HT1080 (cell line): ENCODE results near the gene CAPN9. TPM values are rescaled to one million over a fixed set of nuclear protein-coding genes. Genes with fewer than 3 reads are reported as not detected.
A peak's percentile ranks its signal among the peaks of the same experiment; 100 is the strongest.

ENCODE experiments used
- DNase-seq: peaks from one replicate; pipeline ENCODE4 v3.0.0-alpha.2; 2015; ENCODE audit warnings: low read depth
- total RNA-seq: library from RNA; depleted of rRNA; stranded (reverse); fragments of >200 nt; shearing (Covaris generic); gene quantifications from 2 replicates; pipeline ENCODE4 v1.2.3, GENCODE V29; 2014

The CAPN9 gene
- total RNA-seq, 1 experiment from 2014 or later: not detected

DNA sequence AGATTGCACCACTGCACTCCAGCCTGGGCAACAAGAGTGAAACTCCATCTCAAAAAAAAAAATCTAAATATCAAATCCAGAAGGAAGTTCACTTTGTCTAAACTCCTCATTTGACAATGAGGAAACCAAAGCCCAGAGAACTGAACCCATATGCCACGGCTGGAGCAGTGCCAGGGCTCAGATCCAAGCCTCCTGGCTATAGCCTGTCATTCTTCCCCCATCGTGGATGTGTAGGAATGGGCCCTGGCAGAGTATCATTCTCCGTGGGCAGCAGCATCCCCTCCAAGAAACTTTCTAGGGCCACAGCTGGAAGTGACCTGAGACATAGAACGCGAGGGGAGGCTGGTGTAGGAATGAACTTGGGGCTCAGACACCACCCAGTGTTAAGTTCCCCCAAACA lies 47.2 kb downstream of the CAPN9 start:
- DNase-seq: no peak

DNA sequence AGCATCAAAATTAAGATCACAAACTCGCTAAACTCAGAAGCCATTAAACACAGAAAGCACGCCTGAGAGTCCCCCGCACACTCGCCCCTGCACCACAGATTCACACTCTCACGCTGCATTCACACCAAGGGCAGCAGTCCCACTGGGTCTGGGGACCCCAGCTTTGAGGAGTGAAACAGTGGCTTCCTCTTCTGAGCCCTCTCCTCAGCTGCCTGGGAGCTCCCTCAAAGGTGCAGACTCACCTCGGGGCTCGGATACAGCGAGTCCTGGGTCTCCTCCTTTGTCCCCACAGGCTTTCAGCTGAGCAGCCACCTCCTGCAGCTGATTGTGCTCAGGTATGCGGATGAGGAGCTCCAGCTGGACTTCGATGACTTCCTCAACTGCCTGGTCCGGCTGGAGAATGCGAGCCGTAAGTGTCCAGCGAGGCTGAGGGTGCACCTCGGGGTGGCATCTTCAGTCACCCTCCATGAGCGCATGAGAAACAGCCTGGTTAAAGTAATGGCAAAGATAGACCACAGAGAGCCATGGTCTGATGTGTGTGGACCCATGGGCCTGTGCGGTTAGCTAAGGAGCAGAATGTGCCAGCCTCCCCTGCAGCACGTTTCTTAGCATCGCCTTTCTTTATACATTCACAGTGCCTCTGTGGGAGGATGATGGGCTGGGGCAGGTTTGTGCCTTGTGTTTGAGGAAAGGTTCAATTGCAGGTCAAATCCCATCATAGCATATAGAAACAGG lies 47.9 kb downstream of the CAPN9 start:
- DNase-seq: no peak

DNA sequence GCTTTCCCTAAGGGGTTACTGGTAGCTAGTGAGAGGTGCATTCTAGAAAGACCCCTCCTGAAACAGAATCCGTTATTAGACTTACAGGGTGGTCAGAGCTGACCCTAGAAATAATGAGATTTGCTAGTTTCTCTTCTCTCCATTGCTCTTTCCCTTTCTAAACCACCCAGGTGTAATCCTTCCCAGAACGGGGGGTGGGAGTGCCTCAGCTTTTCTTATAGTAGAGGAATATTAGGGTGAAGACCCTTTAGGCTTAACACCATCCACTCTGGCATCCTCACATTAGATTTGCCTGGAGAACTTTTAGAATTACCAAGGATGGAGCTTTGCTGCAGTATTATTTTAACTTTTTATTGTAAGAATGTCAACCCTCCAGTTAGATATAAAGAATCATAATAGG lies 49.4 kb downstream of the CAPN9 start:
- DNase-seq: no peak

DNA sequence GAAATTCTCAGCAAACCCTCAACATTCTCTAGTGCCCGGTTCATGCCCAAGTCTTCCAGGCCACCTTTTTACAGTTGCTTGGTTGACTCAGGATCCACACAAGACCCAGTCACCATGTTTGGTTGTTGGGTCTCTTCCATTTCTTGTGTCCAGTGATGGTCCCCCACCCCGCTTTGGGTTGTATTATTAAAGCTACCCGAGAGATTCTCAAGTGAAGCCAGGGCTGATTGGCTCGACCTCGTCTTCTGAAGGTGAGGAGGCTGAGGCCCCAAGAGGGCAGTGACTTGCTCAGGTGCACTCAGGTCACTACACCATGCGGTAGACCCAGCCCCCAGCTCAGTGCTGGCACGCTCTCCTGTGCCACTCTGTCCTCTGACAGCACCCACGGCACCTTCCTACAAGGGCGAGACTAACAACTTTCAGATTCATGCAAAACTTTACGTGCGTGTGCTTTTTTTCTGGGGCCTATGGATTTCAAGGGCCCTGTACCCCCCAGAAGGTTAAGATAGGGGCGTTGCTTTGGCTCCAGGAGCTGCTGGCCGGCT lies 50.3 kb downstream of the CAPN9 start:
- DNase-seq: no peak

DNA sequence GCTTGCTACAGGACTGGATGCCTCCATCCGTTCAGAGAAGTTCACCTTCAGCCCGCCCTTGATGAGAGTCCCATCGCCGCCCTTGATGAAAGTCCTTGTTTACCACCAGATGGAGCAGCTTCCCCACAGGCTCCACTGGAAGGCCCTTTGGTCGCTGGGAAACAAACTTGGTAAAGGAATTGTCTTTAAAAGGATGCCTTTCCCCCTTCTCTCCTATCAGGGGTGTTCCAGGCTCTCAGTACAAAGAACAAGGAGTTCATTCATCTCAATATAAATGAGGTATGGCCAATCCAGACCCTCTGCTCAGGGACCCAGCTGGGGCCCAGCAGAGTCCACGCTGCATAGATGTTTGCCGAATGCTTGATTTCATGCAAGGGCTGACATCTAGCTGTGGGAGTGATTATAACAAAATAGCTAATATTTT lies 50.8 kb downstream of the CAPN9 start:
- peak; percentile 32 for DNase-seq

DNA sequence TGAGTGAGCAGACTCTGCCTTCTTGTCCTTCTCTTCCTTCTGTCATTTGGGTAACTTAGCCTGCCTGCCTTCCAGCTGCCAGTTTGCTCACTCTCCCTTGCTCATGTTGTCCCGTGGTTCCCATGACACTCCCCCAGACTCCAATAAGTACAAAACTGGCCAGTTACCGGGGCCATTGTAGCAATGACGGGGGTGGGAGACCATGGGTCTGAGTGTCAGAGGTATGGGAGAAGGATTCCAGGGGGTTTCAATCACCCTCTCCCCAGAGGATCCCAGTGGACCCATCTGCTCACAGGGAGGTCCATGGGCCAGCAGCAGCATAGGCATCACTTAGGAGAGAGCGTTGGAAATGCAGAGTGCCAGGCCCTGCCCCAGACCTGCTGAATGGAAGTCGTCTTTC lies 51.3 kb downstream of the CAPN9 start:
- no peak for DNase-seq

DNA sequence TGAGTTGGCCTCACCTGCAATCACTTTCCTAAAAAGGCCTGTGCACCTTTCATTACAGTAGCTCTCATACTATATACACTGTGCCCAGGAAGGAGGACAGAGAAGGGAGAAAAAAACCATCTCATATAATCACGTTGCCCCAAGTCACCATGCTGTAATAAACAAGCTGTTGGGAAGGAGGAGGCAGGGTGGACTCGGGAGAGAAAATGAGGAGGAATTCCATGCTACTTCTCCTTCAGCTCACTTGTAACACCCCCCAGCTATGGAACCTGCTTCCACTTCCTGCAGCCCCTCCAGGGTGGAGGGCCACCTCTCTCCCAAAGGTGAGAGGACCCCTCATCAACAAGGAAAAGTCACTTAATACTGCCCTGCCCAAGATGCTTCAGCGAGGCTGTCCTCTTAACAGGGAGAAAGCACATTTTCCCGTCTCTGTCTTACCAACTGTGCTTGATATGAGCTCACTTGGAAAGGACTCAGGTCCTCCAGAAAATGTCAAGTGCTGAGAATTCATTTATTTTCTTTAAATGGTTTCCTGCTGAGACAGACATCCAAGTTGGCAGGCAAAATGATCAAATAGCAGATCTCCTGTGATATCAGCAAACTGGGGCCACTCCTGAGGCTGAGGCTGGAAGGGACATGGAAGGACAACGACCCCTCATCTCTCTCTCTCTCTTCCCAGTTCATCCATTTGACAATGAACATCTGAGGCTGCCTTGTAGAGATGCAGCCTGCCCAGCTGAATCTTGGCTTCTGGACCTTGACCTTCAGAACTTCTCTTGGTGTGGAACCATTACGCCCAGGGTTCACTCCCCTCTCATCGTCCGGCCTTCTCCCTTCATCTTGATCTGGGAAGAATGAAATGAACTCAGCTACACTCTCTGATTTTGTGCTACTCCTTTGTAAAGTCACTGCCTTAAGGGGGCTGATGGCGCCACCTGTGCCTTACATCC lies 54.0 kb downstream of the CAPN9 start:
- no peak for DNase-seq

DNA sequence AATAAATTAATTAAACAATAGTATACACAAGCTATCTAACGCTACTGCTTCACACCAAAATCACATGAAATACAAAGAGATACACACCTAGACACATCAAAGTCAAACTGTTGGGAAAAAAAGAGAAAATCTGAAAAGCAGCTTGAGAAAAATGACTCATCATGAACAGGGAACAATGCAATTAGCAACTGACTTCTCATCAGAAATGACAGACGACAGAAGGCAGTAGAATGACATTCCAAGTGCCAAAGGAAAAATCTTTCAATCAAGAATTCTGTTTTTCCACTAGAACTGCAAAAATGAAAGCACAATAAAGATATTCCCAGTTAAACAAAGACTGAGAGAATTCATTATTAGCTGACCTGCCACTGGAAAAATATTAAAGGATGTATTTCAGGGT lies 57.2 kb downstream of the CAPN9 start:
- DNase-seq: no peak

DNA sequence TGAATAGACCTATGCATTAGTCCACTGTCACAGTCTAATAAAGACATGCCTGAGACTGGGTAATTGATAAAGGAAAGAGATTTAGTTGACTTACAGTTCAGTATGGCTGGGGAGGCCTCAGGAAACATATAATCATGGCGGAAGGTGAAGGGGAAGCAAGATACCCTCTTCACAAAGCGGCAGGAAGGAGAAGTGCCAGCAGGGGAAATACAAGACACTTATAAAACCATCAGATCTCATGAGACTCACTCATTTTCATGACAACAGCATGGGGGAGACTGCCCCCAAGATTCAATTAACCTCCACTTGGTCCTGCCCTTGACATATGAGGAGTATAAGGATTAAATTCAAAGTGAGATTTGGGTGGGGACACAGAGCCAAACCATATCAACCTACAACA lies 59.4 kb downstream of the CAPN9 start:
- no peak for DNase-seq

DNA sequence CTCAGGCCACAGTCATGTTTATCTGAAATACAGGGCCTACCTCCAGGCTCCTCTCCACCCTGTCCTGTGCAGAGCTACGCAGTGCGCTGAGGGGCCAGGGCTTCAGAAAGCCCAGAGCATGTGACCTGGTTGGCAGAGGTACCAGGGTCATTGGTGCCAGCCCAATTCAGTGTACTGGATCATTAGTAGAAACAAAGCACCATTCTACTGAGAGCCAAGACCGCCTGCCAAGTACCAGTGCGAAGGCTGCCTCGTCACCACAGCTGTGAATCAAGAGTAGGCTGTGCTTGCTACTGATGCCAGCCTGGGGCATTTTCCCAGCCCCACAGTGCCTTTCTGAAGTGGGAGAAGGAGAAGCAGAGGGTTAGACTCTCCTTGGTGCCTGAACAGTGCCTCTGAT lies 59.8 kb downstream of the CAPN9 start:
- no peak for DNase-seq

DNA sequence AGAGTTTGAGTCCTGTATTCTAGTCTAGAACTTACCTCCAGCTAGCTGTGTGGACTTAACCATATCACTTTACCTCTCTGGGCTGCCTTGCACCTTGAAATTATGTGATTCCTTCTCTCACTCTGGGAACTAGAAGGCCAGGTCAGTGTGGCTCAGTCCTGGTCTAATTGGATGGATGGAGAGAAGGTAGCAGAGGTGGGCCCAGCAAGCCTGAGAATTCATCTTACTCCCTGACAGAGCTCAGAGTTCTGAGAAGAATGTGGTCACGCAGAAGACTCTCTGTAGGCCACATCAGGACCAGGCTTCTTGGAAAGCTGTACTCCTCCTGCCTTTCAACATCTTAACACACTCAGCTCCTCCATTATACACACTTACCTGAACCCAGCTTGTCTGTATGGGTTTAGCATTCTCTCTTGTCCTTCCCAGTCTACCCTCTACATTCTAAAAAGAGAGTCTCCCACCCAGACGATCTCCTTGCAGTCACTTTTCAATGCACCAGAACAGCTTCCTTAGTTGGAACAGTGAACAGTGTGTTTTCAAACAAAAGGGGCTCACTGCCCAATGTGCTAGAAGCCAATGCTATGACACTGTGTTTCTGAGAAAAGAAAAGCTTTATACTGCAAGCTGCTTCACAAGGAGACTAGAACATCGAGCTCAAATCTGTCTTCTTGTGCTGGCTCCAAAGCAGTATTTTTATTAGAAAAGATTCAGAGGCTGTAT lies 60.5 kb downstream of the CAPN9 start:
- no peak for DNase-seq

DNA sequence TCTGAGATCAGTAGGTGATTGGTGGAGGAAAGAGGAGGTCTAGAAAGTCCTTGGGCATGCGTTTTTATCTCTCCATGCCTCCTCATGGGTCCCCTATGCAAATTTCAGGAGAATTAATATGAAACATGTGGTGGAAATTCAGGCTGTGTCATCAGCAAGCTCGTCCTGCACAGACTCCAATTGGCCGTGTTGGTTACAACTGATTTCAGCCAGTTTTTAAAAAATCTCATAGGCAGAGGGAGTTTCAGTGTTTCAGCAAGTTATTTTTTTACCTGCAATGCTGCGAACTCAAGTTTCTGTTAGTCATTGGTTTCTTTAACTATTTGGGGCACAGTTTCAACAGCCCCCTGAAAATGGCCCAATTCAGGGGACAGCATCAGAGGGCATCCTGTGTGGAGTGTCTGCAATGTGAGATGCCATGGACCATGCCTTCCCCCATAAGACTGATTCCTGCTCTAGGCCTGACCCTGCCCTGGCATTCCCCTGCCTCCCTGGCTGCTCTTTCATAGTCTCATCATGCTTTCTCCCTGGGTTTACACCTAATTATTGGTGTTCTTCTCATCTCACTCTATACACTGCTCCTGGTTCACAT lies 61.2 kb downstream of the CAPN9 start:
- DNase-seq: no peak

DNA sequence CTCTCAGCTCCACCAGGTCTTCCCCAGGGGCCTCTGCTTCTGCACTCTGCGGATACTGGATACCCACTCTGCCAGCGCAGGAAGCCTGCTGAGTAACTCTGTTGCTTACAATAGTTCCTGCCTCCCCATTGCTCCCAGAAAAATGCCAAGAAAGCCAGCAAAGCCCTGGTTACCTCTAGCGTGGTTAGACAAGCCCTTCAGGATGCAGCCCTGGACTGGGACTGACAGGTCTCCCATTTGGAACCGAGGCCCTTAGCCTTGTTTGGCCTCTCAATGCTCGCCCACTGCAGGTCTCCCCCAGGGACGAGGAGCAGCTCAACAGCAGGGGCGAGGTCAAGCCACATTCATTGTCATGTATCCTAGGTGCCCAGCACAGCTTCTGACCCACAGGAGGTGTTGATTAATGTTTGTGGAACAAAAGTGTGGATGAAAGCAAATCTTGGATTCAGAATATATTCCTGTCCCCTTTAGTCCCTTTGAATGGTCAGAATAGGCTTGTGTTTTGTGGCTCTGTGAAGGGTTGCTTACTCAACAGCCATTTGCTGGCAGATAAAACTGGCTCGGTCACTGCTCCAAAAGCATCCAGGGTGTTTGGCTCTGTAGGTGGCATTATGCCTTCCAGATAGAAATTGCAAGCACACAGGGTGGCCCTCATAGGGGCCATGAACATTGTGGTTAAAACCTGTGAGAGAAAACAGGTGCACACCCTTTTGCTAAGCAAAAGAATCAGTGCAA lies 62.2 kb downstream of the CAPN9 start:
- no peak for DNase-seq

DNA sequence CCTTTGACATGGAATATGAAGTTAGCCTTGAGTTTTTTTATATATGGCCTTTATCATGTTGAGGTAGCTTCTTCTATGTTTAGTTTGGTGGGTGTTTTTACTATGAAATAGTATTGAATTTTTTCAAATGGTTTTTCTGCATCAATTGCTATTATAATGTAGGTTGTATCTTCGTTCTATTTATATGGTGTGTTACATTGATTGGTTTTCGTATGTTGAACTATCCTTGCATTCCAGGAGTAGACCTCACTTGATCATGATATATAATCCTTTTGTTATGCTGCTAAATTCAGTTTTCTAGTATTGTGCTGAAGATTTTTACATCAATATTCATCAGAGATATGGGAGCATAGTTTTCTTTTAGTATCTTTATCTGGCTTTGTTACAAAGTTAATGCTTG lies 65.4 kb downstream of the CAPN9 start:
- no peak for DNase-seq

DNA sequence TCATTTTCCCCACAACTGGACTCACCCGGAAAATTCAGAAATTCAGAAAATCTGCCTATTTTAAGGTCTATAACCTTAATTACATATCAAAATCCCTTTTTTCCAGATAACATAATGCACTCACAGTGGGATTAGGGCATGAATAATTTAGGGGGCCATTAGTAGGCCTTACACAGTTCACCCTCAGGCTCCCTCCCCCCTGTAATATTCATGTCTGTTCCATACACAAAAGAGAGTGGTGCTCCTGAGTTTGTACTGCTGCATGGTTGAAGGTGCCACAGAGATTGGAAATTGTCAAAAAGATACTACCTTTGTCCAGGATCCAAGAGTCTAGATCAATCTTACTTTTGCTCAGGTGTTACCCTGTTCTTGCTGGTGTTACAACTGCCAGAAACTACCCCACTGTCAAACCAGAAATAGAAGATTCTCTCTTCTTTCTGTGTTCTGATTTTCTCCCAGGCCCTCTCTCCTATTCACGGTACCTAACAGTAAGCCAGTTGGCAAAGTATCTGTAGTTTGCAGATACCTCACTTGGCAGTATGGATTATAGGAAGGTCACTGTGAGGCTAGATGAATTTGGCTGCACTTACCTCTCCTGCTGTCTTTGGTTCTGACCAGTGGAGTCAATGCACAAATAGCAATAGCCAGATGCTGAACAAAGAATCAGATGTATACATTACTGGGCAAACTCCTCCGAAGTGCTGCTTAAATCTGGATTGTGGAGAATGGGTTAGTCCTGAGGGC lies 67.9 kb downstream of the CAPN9 start:
- no peak for DNase-seq

DNA sequence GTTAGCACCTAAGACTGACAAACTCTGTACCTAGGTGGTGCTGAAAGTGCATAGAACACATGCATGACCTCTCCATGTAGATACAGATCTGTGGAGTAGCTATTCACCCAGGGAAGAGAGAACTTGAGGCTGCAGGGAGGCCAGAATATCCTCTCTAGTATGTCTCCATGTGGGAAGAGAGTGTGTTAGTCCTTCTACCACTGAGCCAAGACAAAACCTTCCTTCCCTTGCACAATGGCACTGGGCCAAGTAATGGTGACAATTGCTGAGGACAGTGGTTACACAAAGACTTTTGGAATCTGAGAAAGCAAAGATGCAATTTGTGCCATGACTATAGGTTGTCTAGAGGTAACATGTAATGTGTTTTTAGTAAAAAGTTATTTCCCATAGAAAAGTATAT lies 68.8 kb downstream of the CAPN9 start:
- DNase-seq: no peak

DNA sequence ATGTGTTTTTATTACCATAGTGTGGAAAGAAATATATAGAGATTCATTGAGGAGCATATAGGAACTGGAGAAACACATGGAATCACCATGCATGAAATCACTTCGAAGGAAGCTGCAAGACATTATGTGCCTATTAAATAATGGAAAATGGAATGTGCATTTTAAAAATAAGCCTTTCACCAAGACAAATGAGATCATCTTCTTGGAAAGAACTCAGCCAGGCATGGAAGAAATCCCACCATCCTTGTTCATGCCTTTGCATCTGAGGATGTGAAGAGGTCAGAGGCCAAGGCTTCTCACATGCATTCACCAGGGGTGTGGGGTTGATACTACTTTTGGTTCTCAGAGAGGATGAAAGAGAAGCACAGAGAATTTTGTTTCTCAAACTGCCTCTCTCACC lies 71.2 kb downstream of the CAPN9 start:
- DNase-seq: no peak

DNA sequence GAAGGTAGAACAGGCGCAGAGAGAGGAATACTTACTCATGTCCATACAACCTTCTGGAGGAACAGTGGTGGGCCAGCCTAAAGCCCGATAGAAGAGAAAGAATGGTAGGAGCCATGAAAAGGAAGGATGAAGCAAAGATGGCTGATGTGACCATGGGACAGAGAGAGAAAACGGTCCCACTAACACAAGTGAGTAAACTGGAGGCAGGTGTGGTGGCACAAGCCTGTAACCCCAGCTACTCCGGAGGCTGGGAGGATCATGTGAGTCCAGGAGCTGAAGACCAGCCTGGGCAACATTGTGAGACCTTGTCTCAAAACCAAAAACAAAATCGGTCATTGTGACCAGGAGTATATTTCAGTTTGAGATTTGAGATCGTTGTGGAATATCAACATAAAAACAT lies 71.7 kb downstream of the CAPN9 start:
- DNase-seq: no peak

DNA sequence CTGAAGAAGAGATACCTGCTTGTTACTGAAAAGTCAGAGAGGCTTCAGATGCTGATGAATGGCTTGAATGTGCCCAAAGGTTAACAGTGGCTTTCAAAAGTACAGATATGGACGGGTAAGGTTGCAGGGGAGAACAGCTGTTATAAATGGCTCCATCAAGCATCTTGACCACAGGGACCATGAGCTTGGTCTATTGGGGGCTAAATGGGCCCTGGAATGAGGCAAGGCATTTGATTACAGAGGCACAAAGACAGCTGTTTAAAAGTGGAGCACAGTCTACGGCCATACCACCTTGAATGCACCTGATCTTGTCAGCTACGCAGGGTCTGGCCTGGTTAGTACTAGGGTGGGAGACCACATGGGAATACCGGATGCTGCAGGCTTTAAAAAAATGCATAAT lies 72.8 kb downstream of the CAPN9 start:
- DNase-seq: no peak

DNA sequence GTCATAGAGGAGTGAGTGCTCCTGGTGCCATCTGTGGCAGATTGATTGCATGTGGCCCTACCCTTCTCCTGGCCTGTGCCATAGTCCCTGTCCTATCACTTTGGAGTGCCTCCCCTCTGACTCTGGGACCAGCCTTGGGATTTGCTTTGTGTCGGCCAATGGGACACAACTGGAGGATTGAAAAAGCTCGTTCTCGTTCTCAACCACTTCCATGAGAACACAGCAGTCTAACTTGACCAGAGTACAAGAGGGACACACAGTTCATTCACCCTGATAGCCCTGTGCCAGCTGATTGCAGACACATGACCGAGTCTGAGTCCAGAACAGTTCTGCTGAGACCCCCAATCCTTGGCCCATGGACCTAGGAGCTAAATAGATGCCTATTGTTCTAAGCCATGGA lies 73.4 kb downstream of the CAPN9 start:
- DNase-seq: no peak
